A673 (cell line): ENCODE results near the gene SP100. TPM values are rescaled to one million over a fixed set of nuclear protein-coding genes. Genes with fewer than 3 reads are reported as not detected.
"Not testable (repeated sequence)": the region's sequence is repeated elsewhere in the genome, so short reads cannot be mapped to it uniquely, and the experiment has no call there.

Source experiments
- BruUV-seq: library from RNA; stranded (reverse); fragments of 400-500 nt; replicated peaks from 2 replicates; lab custom pipeline; 2021; lab: Mats Ljungman, UMichigan
- CTCF ChIA-PET: fragments of 300-600 bp; sonication (Branson Sonifier 250); formaldehyde crosslinking; loops from one replicate; lab custom pipeline; 2022; ENCODE audit warnings: antibody characterized with exemption; lab: Charles Lee
- POLR2A ChIA-PET: fragments of 300-600 bp; sonication (Branson Sonifier 250); formaldehyde crosslinking; loops from one replicate; lab custom pipeline; 2022; ENCODE audit warnings: antibody characterized with exemption; ENCODE audit not compliant: low non-redundant PET; lab: Charles Lee
- DNase-seq: peaks from one replicate; pipeline ENCODE4 v3.0.0-alpha.2; 2015; ENCODE audit warnings: low spot score
- H3K27ac ChIP-seq: fragments of 200-600 bp; sonication (generic); 2 replicates; pipeline ENCODE4 v1.5.1; 2016; ENCODE audit warnings: mixed run types, low read depth, mild to moderate bottlenecking, mixed read lengths, antibody characterized with exemption, low read length; ENCODE audit not compliant: poor library complexity, severe bottlenecking
- H3K27me3 ChIP-seq: fragments of 200-600 bp; sonication (generic); replicated peaks from 2 replicates; pipeline ENCODE4 v1.6.1; 2017; ENCODE audit warnings: mixed run types, low read depth, mild to moderate bottlenecking, mixed read lengths, antibody characterized with exemption, low read length; ENCODE audit not compliant: insufficient read depth, poor library complexity
- H3K36me3 ChIP-seq: fragments of 200-600 bp; sonication (generic); 2 replicates; pipeline ENCODE4 v1.6.1; 2016; ENCODE audit warnings: mixed run types, mild to moderate bottlenecking, mixed read lengths, antibody characterized with exemption, low read length; ENCODE audit not compliant: insufficient read depth, poor library complexity, severe bottlenecking
- H3K4me1 ChIP-seq: fragments of 200-600 bp; sonication (generic); 2 replicates; pipeline ENCODE4 v1.6.1; 2017; ENCODE audit warnings: mixed run types, mild to moderate bottlenecking, mixed read lengths, antibody characterized with exemption, low read length; ENCODE audit not compliant: insufficient read depth, poor library complexity, severe bottlenecking
- H3K4me3 ChIP-seq: fragments of 200-600 bp; sonication (generic); 2 replicates; pipeline ENCODE4 v1.5.1; 2016; ENCODE audit warnings: low read depth, mixed run types, mild to moderate bottlenecking, mixed read lengths, low read length; ENCODE audit not compliant: poor library complexity, severe bottlenecking
- H3K9me3 ChIP-seq: fragments of 200-600 bp; sonication (generic); 2 replicates; pipeline ENCODE4 v1.6.1; 2016; ENCODE audit warnings: mixed run types, low read depth, mild to moderate bottlenecking, mixed read lengths, antibody characterized with exemption, low read length; ENCODE audit not compliant: poor library complexity, severe bottlenecking
- EZH2 ChIP-seq: fragments of 200-600 bp; sonication (generic); IDR thresholded peaks from 2 replicates; pipeline ENCODE4 v1.6.1; 2017; ENCODE audit warnings: borderline replicate concordance, low read depth, mild to moderate bottlenecking, mixed read lengths, antibody characterized with exemption, low read length; ENCODE audit not compliant: poor library complexity, severe bottlenecking
- intact Hi-C: fragments of 100-400 bp; cut with micrococcal nuclease; formaldehyde crosslinking; loops from one replicate; pipeline ENCODE4 v1.10.0; 2022; ENCODE audit not compliant: unreplicated experiment
- total RNA-seq: library from RNA; stranded (reverse); gene quantifications from 2 replicates; pipeline ENCODE4 v1.2.3, GENCODE V29; 2021
- TF ChIP-seq, protein P1 (sequence below): fragments of 300-800, 200-600 bp; sonication (generic); conservative IDR thresholded peaks from 2 replicates; pipeline ENCODE4 v1.5.1; 2017; ENCODE audit warnings: low read depth, mild to moderate bottlenecking, antibody characterized with exemption, low read length, moderate library complexity, mixed read lengths

The SP100 gene
- total RNA-seq, 1 experiment from 2014 or later: 2.9 TPM

GRCh38 chr2:230408244-230408842, 7.7 kb upstream of the SP100 start:
- Histone ChIP-seq H3K27me3 (peaks cover 15% of the 10 kb centered on the region), H3K4me3 (no peak overlapping the region), H3K27ac (no peak overlapping the region), H3K36me3 (no peaks in the 10 kb centered on the region), H3K4me1 (no peaks in the 10 kb centered on the region), H3K9me3 (no peaks in the 10 kb centered on the region)
- POLR2A ChIA-PET: no interaction called here
- intact Hi-C loops: no loop called here
- DNase-seq: no peak
- CTCF ChIA-PET: no interaction called here
- no peak for TF ChIP-seq EZH2
- TF ChIP-seq, protein P1, sequence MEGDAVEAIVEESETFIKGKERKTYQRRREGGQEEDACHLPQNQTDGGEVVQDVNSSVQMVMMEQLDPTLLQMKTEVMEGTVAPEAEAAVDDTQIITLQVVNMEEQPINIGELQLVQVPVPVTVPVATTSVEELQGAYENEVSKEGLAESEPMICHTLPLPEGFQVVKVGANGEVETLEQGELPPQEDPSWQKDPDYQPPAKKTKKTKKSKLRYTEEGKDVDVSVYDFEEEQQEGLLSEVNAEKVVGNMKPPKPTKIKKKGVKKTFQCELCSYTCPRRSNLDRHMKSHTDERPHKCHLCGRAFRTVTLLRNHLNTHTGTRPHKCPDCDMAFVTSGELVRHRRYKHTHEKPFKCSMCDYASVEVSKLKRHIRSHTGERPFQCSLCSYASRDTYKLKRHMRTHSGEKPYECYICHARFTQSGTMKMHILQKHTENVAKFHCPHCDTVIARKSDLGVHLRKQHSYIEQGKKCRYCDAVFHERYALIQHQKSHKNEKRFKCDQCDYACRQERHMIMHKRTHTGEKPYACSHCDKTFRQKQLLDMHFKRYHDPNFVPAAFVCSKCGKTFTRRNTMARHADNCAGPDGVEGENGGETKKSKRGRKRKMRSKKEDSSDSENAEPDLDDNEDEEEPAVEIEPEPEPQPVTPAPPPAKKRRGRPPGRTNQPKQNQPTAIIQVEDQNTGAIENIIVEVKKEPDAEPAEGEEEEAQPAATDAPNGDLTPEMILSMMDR: no peak
- BruUV-seq: no TSS peak

DNA sequence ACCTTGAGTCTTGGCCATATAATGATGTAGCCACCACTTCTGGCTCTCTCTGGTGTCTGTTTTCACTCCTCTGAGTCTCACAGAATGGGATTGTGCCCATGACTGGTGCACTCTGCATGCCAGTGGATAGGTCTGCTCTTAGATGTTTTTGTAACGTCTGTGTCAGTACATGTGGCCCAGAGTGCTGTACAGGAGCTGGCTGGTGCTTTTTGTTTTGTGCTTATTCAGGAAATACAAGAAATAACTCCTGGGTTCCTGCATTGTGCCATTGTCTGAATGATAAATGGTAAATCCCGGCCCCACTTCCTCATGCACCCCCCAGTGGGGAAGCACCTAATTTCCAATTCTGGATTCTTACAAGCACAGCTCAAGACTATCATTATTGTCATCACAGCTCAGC, 6.7 kb upstream of the SP100 start:
- H3K36me3 ChIP-seq, POLR2A ChIA-PET, CTCF ChIA-PET, H3K4me1 ChIP-seq, BruUV-seq, H3K9me3 ChIP-seq, H3K4me3 ChIP-seq, intact Hi-C loops, H3K27ac ChIP-seq: not testable (repeated sequence)
- DNase-seq: peak; percentile 11
- peaks cover 15% of the 10 kb centered on the region for H3K27me3 ChIP-seq

DNA sequence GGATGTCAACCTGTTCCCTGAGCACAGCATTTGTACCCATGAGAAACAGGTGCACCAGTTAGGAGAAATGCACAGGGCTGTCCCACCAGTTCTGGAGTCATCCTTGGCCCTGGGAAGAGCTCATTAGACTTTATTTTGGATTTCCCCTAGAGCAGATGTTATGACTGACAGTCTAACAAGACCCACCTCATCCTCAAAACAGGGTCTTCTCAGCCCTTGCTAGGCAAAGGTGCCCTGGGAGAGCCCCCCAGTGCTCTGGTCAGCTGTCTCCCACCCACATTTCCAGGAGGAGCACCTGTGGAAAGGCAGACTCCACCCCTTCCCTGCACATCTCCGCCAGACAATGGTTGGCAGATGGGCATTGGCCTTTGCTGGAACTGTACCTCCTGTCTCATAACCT, 5.7 kb upstream of the SP100 start:
- H3K4me1 ChIP-seq: no peaks in the 10 kb centered on the region
- no peaks in the 10 kb centered on the region for H3K36me3 ChIP-seq
- BruUV-seq: no TSS peak
- no peak for TF ChIP-seq EZH2
- TF ChIP-seq, protein P1: no peak
- no peak for DNase-seq
- peaks cover 15% of the 10 kb centered on the region for H3K27me3 ChIP-seq
- ChIA-PET CTCF (no interaction called here), POLR2A (no interaction called here)
- H3K4me3 ChIP-seq: no peak overlapping the region
- H3K27ac ChIP-seq: no peak overlapping the region
- intact Hi-C loops: no loop called here
- H3K9me3 ChIP-seq: no peaks in the 10 kb centered on the region
